Tibial artery (tissue), 4 donors: Measurements from ENCODE around the gene RBM38.

Experiments
- DNase-seq, 2 donors: peaks; one replicate each; pipeline ENCODE4 v3.0.0-alpha.2; 2019
- H3K27ac ChIP-seq, 2 donors: fragments of 200-600 bp; sonication (generic) in 1 of 2; 1 replicate in 1 of 2; 2 replicates in 1 of 2; pipeline ENCODE4 v1.5.1; 2018 to 2019; ENCODE audit warnings: mild to moderate bottlenecking in 1 of 2
- H3K27me3 ChIP-seq, 2 donors: fragments of 200-600 bp; sonication (generic) in 1 of 2; one replicate each; pipeline versions ENCODE4 v1.5.1 to v1.6.0; 2016 to 2019
- H3K36me3 ChIP-seq, 3 donors: fragments of 200-600 bp; sonication (generic) in 2 of 3; one replicate each; pipeline ENCODE4 v1.5.1; 2016 to 2019; ENCODE audit warnings: mild to moderate bottlenecking in 2 of 3
- H3K4me1 ChIP-seq, 4 donors: fragments of 200-600 bp; sonication (generic) in 2 of 4; 1 replicate in 3 of 4; 2 replicates in 1 of 4; pipeline ENCODE4 v1.5.1; 2016 to 2019
- H3K4me3 ChIP-seq, 2 donors: fragments of 200-600 bp; sonication (generic) in 1 of 2; 1 replicate in 1 of 2; 2 replicates in 1 of 2; pipeline ENCODE4 v1.5.1; 2018 to 2019; ENCODE audit warnings: mild to moderate bottlenecking in 2 of 2
- H3K9me3 ChIP-seq, 3 donors: fragments of 200-600 bp; sonication (generic) in 1 of 3; one replicate each; pipeline ENCODE4 v1.5.1; 2016 to 2019
- intact Hi-C: fragments of 100-400 bp; cut with DNase I; formaldehyde crosslinking; loops from one replicate; pipeline ENCODE4 v1.15.0; 2023; ENCODE audit warnings: low total_unique reads
- TF ChIP-seq, protein P1 (sequence below), 2 experiments: fragments of 200-600 bp in 1 of 2; fragments of 450-650 bp in 1 of 2; IDR thresholded peaks; one replicate each; pipeline ENCODE4 v1.5.1; 2017 to 2019; ENCODE audit warnings: antibody characterized with exemption in 2 of 2, mild to moderate bottlenecking in 1 of 2, moderate library complexity in 1 of 2

The RBM38 gene

DNA sequence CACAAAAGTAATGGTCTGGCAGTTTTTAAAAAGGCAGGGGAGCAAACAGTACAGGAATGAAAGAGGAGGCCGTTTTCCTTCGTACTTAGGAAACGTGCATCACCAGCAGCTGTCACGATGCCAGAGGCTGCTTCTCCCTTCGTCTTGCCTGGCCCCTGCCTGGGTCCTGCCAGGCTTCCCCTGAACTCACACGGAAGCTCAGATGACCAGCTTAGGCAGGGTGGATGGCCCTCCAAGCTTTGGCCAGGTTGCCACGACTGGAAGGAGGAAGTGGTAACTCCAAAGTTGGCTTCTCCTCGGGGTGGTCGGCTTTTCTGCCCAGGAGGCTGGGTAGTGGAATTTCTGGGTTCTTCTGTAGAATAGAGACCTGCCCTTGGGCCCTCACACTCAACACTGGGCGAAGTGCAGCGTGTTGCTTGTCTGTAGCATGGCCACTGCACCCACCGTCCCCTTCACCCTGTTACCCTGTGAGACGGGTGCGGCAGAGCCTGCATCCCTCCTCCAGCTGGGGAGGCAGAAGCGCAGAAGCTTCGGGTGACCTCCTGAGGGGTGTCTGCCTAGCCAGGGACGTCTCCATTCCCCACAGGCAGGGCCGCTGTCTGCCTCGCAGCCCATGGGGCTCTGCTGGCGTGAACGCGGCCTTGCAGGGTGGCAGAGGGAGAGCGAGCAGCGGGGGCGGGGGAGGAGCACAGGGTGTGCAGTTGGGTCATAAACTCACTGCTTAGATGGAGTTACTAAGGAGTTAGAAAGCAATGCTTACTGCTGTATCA is 18.4 kb upstream of the RBM38 start:
- no peaks in the 10 kb centered on the region for H3K4me1 ChIP-seq
- no peak overlapping the region for H3K4me3 ChIP-seq
- no peak overlapping the region for H3K27ac ChIP-seq
- DNase-seq = no peak
- H3K9me3 ChIP-seq = no peaks in the 10 kb centered on the region
- TF ChIP-seq, protein P1, sequence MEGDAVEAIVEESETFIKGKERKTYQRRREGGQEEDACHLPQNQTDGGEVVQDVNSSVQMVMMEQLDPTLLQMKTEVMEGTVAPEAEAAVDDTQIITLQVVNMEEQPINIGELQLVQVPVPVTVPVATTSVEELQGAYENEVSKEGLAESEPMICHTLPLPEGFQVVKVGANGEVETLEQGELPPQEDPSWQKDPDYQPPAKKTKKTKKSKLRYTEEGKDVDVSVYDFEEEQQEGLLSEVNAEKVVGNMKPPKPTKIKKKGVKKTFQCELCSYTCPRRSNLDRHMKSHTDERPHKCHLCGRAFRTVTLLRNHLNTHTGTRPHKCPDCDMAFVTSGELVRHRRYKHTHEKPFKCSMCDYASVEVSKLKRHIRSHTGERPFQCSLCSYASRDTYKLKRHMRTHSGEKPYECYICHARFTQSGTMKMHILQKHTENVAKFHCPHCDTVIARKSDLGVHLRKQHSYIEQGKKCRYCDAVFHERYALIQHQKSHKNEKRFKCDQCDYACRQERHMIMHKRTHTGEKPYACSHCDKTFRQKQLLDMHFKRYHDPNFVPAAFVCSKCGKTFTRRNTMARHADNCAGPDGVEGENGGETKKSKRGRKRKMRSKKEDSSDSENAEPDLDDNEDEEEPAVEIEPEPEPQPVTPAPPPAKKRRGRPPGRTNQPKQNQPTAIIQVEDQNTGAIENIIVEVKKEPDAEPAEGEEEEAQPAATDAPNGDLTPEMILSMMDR (IDR thresholded peaks at IDR 0.05) = no peak
- intact Hi-C loops = no loop called here
- H3K36me3 ChIP-seq = peaks cover 66 to 100% (median 86%) of the 10 kb centered on the region in 3 donors
- no peaks in the 10 kb centered on the region for H3K27me3 ChIP-seq

DNA sequence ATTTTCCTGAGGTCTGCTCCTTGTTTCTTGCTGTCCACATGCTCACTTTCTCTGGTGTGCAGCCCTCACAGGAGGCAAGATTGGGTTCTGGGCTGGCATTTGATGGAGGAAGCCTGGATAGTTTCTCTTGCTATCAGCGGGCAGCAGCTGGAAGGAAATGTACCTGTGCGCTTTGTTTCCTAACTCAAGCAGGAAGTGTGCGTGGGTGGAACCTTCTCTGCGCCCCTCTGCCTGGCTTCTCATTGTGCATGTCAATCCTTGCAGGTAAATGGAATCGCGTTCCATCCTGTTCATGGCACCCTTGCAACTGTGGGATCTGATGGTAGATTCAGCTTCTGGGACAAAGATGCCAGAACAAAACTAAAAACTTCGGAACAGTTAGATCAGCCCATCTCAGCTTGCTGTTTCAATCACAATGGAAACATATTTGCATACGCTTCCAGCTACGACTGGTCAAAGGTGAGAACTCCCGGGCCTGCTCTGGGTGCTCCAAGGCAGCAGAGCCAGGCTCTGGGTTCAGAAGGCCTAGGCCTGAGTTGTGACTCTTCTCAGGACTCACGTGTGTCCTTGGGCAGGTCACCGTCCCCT is 16.8 kb upstream of the RBM38 start:
- DNase-seq = no peak
- Histone ChIP-seq H3K4me3 (no peak overlapping the region), H3K4me1 (no peaks in the 10 kb centered on the region), H3K36me3 (peaks cover 61 to 98% (median 81%) of the 10 kb centered on the region in 3 donors), H3K9me3 (no peaks in the 10 kb centered on the region), H3K27ac (no peak overlapping the region), H3K27me3 (no peaks in the 10 kb centered on the region)
- TF ChIP-seq, protein P1 (IDR thresholded peaks at IDR 0.05) = no peak
- intact Hi-C loops = no loop called here

DNA sequence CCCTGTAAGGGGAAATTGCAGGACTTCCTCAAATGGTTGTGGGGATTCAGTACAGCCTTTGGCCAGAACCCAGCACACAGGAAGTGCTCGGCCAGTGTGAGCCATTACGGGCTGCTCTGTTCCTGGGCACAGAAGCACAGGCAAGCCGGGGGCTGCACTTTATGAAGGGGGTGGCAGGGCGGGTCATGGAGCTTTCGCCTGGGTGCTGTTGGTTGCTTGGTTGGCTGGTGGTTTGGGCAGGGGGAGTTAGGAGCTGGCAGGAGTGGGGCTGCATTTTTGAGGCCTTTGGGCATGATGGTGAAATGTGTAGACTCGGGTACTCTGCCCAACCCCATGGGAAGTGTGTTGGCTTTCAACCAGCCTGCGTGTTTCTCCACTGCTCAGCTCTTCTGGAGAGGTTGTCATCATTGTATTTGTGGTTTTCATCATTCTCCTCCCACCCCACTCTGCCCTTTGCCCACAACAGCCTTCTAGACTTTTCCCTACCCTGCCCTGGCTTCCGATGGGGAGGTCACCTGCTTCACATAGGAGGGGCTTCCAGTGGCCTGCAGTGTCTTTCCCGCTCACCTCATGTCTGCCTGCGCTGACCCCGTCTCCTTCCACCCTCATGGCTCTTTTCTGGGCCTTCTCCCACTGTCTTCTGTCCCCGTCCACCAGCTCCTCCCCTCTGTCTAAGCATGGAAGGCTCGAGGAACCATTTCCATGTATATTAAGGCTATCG is 16.1 kb upstream of the RBM38 start:
- H3K36me3 ChIP-seq = peaks cover 55 to 98% (median 80%) of the 10 kb centered on the region in 3 donors
- no peak overlapping the region for H3K4me3 ChIP-seq
- TF ChIP-seq, protein P1 (IDR thresholded peaks at IDR 0.05) = no peak
- intact Hi-C loops = loop anchor here (5.0 kb wide), 1 partner anchor 217 kb away; no protein-coding TSS in a partner anchor
- no peaks in the 10 kb centered on the region for H3K27me3 ChIP-seq
- H3K4me1 ChIP-seq = no peaks in the 10 kb centered on the region
- no peak overlapping the region for H3K27ac ChIP-seq
- DNase-seq = peak; percentile 66 to 67
- no peaks in the 10 kb centered on the region for H3K9me3 ChIP-seq

DNA sequence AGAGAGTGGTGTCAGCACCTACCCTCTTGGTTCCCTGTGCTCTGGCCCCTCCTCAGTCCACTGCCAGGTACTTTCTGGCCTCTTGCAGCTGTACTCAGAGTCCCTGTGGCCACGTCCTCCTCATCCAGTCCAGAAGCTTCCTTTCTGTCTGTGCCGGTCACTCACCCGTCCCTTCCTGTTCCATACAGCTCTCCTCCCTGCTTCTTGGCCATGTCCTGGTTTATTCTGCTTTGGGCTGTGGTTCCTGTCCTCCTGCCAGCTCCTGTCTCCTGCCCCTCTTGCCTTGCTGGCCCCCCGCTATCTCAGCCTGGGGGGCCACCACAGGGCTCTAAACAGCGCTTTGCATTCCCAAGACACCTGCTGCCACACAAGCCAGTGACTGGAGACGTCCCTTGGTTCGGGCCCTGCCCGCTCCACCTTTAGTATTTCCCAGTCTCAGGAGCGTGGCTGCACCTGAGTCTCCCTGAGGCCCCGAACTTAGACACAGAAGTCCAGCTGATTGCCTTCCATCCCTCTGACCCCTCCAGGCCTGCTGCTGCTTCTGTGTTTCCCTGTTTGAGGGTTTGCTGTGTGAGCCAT is 15.5 kb upstream of the RBM38 start:
- Histone ChIP-seq H3K36me3 (peaks cover 48 to 98% (median 78%) of the 10 kb centered on the region in 3 donors), H3K4me3 (no peak overlapping the region), H3K4me1 (no peaks in the 10 kb centered on the region), H3K9me3 (no peaks in the 10 kb centered on the region), H3K27me3 (no peaks in the 10 kb centered on the region), H3K27ac (no peak overlapping the region)
- DNase-seq = peak in 1 of 2 donors; percentile 56
- intact Hi-C loops = loop anchor here (5.0 kb wide), 1 partner anchor 217 kb away; no protein-coding TSS in a partner anchor
- TF ChIP-seq, protein P1 (IDR thresholded peaks at IDR 0.05) = no peak

DNA sequence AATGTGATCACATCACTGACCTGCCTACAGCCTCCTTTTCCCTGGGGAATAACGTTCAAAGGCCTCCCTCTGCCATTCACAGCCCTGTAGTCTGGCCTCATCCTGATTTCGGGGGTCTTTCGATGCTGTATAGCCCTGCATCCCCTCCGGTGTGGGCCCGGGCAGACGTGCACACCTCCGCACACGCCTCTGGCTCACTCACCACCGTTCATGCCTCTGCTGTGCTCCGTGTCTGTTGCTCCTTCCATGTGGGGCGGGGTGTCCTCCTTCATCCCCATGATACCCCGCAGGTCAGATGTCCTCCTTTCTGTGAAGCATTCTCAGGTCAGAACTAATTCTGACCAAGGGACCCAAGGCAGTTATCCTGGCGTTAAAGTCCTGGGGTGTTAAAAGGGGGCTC is 13.8 kb upstream of the RBM38 start:
- Histone ChIP-seq H3K36me3 (peaks cover 32 to 86% (median 62%) of the 10 kb centered on the region in 3 donors), H3K9me3 (no peaks in the 10 kb centered on the region), H3K27me3 (no peaks in the 10 kb centered on the region), H3K4me1 (no peaks in the 10 kb centered on the region), H3K27ac (no peak overlapping the region), H3K4me3 (no peak overlapping the region)
- intact Hi-C loops = loop anchor here (5.0 kb wide), 1 partner anchor 215 kb away; no protein-coding TSS in a partner anchor
- TF ChIP-seq, protein P1 (IDR thresholded peaks at IDR 0.05) = no peak
- DNase-seq = no peak
